ENCODE data around the gene ABR.
"Not testable (repeated sequence)": the region's sequence is repeated elsewhere in the genome, so short reads cannot be mapped to it uniquely, and the experiment has no call there.

The ABR gene

GRCh38 chr17:1170739-1171138, 9.0 kb downstream of the ABR start:
- no peak for DNase-seq

GRCh38 chr17:1169929-1170312, 9.9 kb downstream of the ABR start:
- no peak for DNase-seq

GRCh38 chr17:1169221-1169928, 10.4 kb downstream of the ABR start:
- DNase-seq, result no peak

GRCh38 chr17:1168533-1169220, 11.1 kb downstream of the ABR start:
- no peak for DNase-seq

- DNase-seq, result no peak
Observed at GRCh38 chr17:1166276-1166675, 13.5 kb downstream of the ABR start.

GRCh38 chr17:1165836-1166235, 13.9 kb downstream of the ABR start:
- DNase-seq, result no peak

- no peak for DNase-seq
Observed at GRCh38 chr17:1164935-1165556, 14.7 kb downstream of the ABR start.

- DNase-seq, result no peak
Observed at GRCh38 chr17:1162116-1162855, 17.5 kb downstream of the ABR start.

- no peak for DNase-seq
Observed at GRCh38 chr17:1160591-1161390, 19.0 kb downstream of the ABR start.

GRCh38 chr17:1159431-1160180, 20.2 kb downstream of the ABR start:
- no peak for DNase-seq

- DNase-seq, result no peak
Observed at GRCh38 chr17:1158879-1159278, 20.9 kb downstream of the ABR start.

- no peak for DNase-seq
Observed at GRCh38 chr17:1156864-1157263, 22.9 kb downstream of the ABR start.

GRCh38 chr17:1154704-1155103, 25.1 kb downstream of the ABR start:
- no peak for DNase-seq

- DNase-seq, result no peak
Observed at GRCh38 chr17:1153795-1154546, 25.8 kb downstream of the ABR start.

- DNase-seq, result not testable (repeated sequence)
Observed at GRCh38 chr17:1152582-1152981, 27.2 kb downstream of the ABR start.

GRCh38 chr17:1150863-1151600, 28.7 kb downstream of the ABR start:
- no peak for DNase-seq

- DNase-seq, result no peak
Observed at GRCh38 chr17:1149869-1150268, 29.9 kb downstream of the ABR start.

GRCh38 chr17:1147664-1148063, 32.1 kb downstream of the ABR start:
- DNase-seq, result peak in 1 of 2 experiments; percentile 55

- DNase-seq, result no peak
Observed at GRCh38 chr17:1146561-1147265, 33.1 kb downstream of the ABR start.

All from SW 1271 (cell line).